K562 (cell line): ENCODE data around the gene METTL25B. TPM values are rescaled to one million over a fixed set of nuclear protein-coding genes. Genes with fewer than 3 reads are reported as not detected.

Source experiments
- ATF4 ChIP-seq: fragments of 450-650 bp; formaldehyde crosslinking; IDR thresholded peaks from 2 replicates; pipeline ENCODE4 v1.4.0; 2022; ENCODE audit warnings: mild to moderate bottlenecking, moderate library complexity
- CBX2 ChIP-seq: fragments of 200-600 bp; sonication (generic); IDR thresholded peaks from one replicate; pipeline ENCODE4 v1.6.1; 2012; ENCODE audit warnings: mild to moderate bottlenecking, low read length, inconsistent platforms; ENCODE audit not compliant: insufficient read depth, poor library complexity, severe bottlenecking
- CREM ChIP-seq: IDR thresholded peaks from 2 replicates; pipeline ENCODE4 v1.6.1; 2014; ENCODE audit warnings: antibody characterized with exemption, low read depth
- EGR1 ChIP-seq: fragments of 450-650 bp; conservative IDR thresholded peaks from 2 replicates; pipeline ENCODE4 v1.6.1; 2017; ENCODE audit warnings: mild to moderate bottlenecking
- EWSR1 ChIP-seq: fragments of 450-650 bp; IDR thresholded peaks from 2 replicates; pipeline ENCODE4 v1.6.1; 2018; ENCODE audit warnings: borderline replicate concordance, mild to moderate bottlenecking, low read depth, moderate library complexity; ENCODE audit not compliant: partially characterized antibody
- GATAD2A ChIP-seq: fragments of 450-650 bp; IDR thresholded peaks from 2 replicates; pipeline ENCODE4 v1.6.1; 2017
- IFI16 ChIP-seq: fragments of 250-450 bp; sonication (Bioruptor Pico); IDR thresholded peaks from 2 replicates; pipeline ENCODE4 v2.1.2; 2022; ENCODE audit warnings: mild to moderate bottlenecking, inconsistent platforms
- KLF10 ChIP-seq: fragments of 250-450 bp; sonication (Bioruptor Pico); IDR thresholded peaks from 2 replicates; pipeline ENCODE4 v1.6.1; 2021; ENCODE audit warnings: matching md5 sums
- MAFK ChIP-seq: IDR thresholded peaks from 2 replicates; pipeline ENCODE4 v1.6.1; 2011; ENCODE audit warnings: low read length, improper control_type of control experiment
- MCM5 ChIP-seq: fragments of 450-650 bp; IDR thresholded peaks from 2 replicates; pipeline ENCODE4 v1.6.1; 2016; ENCODE audit warnings: low read depth
- POLR2AphosphoS2 ChIP-seq: IDR thresholded peaks from 2 replicates; pipeline ENCODE4 v1.6.1; 2012; ENCODE audit warnings: low read length, improper control_type of control experiment
- PTBP1 ChIP-seq: fragments of 200-400 bp; formaldehyde crosslinking; IDR thresholded peaks from 2 replicates; pipeline ENCODE4 v1.6.1; 2017; ENCODE audit warnings: low read depth, low read length
- SRSF1 ChIP-seq: fragments of 200-400 bp; formaldehyde crosslinking; IDR thresholded peaks from 2 replicates; pipeline ENCODE4 v1.6.1; 2017; ENCODE audit warnings: mild to moderate bottlenecking, low read depth, low read length, moderate library complexity
- THAP7 ChIP-seq: fragments of 250-450 bp; sonication (Bioruptor Pico); IDR thresholded peaks from 2 replicates; pipeline ENCODE4 v1.5.0; 2021
- USF2 ChIP-seq: sonication (generic); formaldehyde crosslinking; IDR thresholded peaks from 2 replicates; pipeline ENCODE4 v1.5.0; 2020; ENCODE audit warnings: missing genetic modification reagents
- ZNF134 ChIP-seq: fragments of 250-450 bp; sonication (Bioruptor Pico); conservative IDR thresholded peaks from 2 replicates; pipeline ENCODE4 v1.4.0; 2020
- ZNF174 ChIP-seq: fragments of 250-450 bp; sonication (Bioruptor Pico); IDR thresholded peaks from 2 replicates; pipeline ENCODE4 v1.4.0; 2020; ENCODE audit warnings: mild to moderate bottlenecking
- ZNF239 ChIP-seq: fragments of 250-450 bp; sonication (Bioruptor Pico); IDR thresholded peaks from 2 replicates; pipeline ENCODE4 v1.4.0; 2020; ENCODE audit warnings: mild to moderate bottlenecking
- ZNF407 ChIP-seq: fragments of 450-650 bp; IDR thresholded peaks from 2 replicates; pipeline ENCODE4 v1.6.1; 2016; ENCODE audit warnings: low read depth
- ZNF507 ChIP-seq: conservative IDR thresholded peaks from 2 replicates; pipeline ENCODE4 v1.6.1; 2017; ENCODE audit warnings: missing genetic modification characterization, missing compliant biosample characterization
- polyA plus RNA-seq, 8 experiments: library from polyadenylated mRNA; depleted of rRNA in 4 of 8; stranded (reverse) in 5 of 8; unstranded in 3 of 8; fragments of >200 nt; fragmentation: Nextera tagmentation in 2 of 8; fragmentation: Illumina TruSeq in 1 of 8; extraction: Ambion mirVana in 2 of 8; extraction: Trizol in 1 of 8; gene quantifications; 2 replicates each; pipeline versions ENCODE4 v1.2.1 to v1.2.3, GENCODE V29; 2011 to 2014; ENCODE audit warnings: inconsistent platforms in 1 of 8, missing spikeins in 1 of 8
- total RNA-seq, 7 experiments: library from RNA; depleted of rRNA in 6 of 7; stranded (reverse); fragments of >200 nt in 6 of 7; fragmentation: Illumina TruSeq in 2 of 7; extraction: Trizol in 2 of 7; gene quantifications; 2 replicates each; pipeline versions ENCODE4 v1.2.1 to v1.2.3, GENCODE V29; 2011 to 2021; ENCODE audit warnings: low replicate concordance in 1 of 7

The METTL25B gene
- total and polyA plus RNA-seq, 9 of the 15 experiments (the other 6 are each of a cell fraction or from before 2014, with no cell fraction given) = 7.7 to 48.3 (median 33.1) TPM

- TF ChIP-seq GATAD2A (no peak), ZNF407 (no peak), CBX2 (no peak), MAFK (peak; percentile 48), KLF10 (CRISPR knock-in tag) (no peak), ZNF239 (peak; percentile 50; the same call in 1 of the 2 replicates), THAP7 (CRISPR knock-in tag) (peak; percentile 97), ZNF507 (tag) (no peak), MCM5 (no peak), POLR2AphosphoS2 (no peak), ATF4 (peak; percentile 39; the same call in 1 of the 2 replicates), EWSR1 (no peak), USF2 (no peak), CREM (peak; percentile 98), SRSF1 (0 out of 2 replicates have a peak, but pooled peaks have one; percentile 32), PTBP1 (no peak), ZNF134 (CRISPR knock-in tag) (no peak), ZNF174 (no peak), IFI16 (no peak), EGR1 (no peak)
Measured at GRCh38 chr1:156767101-156767878, 39.0 kb downstream of the METTL25B start, which contains the start of gene PRCC (continued).
